K562 (cell line): Measurements from ENCODE around the gene NRM. TPM values are rescaled to one million over a fixed set of nuclear protein-coding genes. Genes with fewer than 3 reads are reported as not detected.
A peak's percentile ranks its signal among the peaks of the same experiment; 100 is the strongest.

Experiments used
- CBX8 ChIP-seq: fragments of 200-600 bp; sonication (generic); IDR thresholded peaks from 2 replicates; pipeline ENCODE4 v1.6.1; 2012; ENCODE audit warnings: borderline replicate concordance, mixed run types, low read depth, mild to moderate bottlenecking, moderate library complexity, mixed read lengths, low read length, control low read depth, inconsistent platforms; ENCODE audit not compliant: poor library complexity, severe bottlenecking; ENCODE audit errors: extremely low read depth
- CEBPB ChIP-seq: fragments of 450-650 bp; IDR thresholded peaks from 2 replicates; pipeline ENCODE4 v1.6.1; 2016; ENCODE audit warnings: missing genetic modification characterization, missing compliant biosample characterization
- CREB1 ChIP-seq, 2 experiments: sonication (generic) in 1 of 2; formaldehyde crosslinking in 1 of 2; IDR thresholded peaks; 2 replicates each; pipeline versions ENCODE4 v1.6.1 to v1.8.0; 2012 to 2022; ENCODE audit warnings: inconsistent platforms in 1 of 2, mild to moderate bottlenecking in 1 of 2, missing genetic modification reagents in 1 of 2, moderate library complexity in 1 of 2
- DMBX1 ChIP-seq: fragments of 250-450 bp; sonication (Bioruptor Pico); IDR thresholded peaks from 2 replicates; pipeline ENCODE4 v1.8.0; 2022; ENCODE audit warnings: inconsistent platforms, mild to moderate bottlenecking, moderate library complexity, borderline replicate concordance
- ETV5 ChIP-seq: sonication (generic); formaldehyde crosslinking; IDR thresholded peaks from 2 replicates; pipeline ENCODE4 v1.4.0; 2020; ENCODE audit warnings: low read depth, mild to moderate bottlenecking, missing genetic modification reagents
- HEY1 ChIP-seq: fragments of 250-450 bp; sonication (Bioruptor Pico); IDR thresholded peaks from 2 replicates; pipeline ENCODE4 v1.5.0; 2020; ENCODE audit warnings: mild to moderate bottlenecking, moderate library complexity, borderline replicate concordance
- NBN ChIP-seq: fragments of 450-650 bp; IDR thresholded peaks from 2 replicates; pipeline ENCODE4 v1.6.1; 2016; ENCODE audit warnings: low read depth, mild to moderate bottlenecking
- NEUROD1 ChIP-seq: fragments of 150-350 bp; IDR thresholded peaks from 2 replicates; pipeline ENCODE4 v1.6.1; 2014; ENCODE audit warnings: borderline replicate concordance, low read length, low read depth; ENCODE audit not compliant: partially characterized antibody
- NFE2 ChIP-seq: IDR thresholded peaks from 2 replicates; pipeline ENCODE4 v1.6.1; 2014; ENCODE audit warnings: antibody characterized with exemption, low read depth
- SIRT6 ChIP-seq: IDR thresholded peaks from one replicate; pipeline ENCODE4 v1.6.1; 2012; ENCODE audit warnings: low read depth, mild to moderate bottlenecking, control low read depth, inconsistent platforms, low read length, moderate library complexity
- THAP7 ChIP-seq: fragments of 250-450 bp; sonication (Bioruptor Pico); IDR thresholded peaks from 2 replicates; pipeline ENCODE4 v1.5.0; 2021
- TSHZ1 ChIP-seq: fragments of 250-450 bp; sonication (Bioruptor Pico); IDR thresholded peaks from 2 replicates; pipeline ENCODE4 v1.4.0; 2020; ENCODE audit warnings: mild to moderate bottlenecking, moderate library complexity
- ZC3H8 ChIP-seq: fragments of 450-650 bp; IDR thresholded peaks from 2 replicates; pipeline ENCODE4 v1.6.1; 2017
- ZNF239 ChIP-seq: fragments of 250-450 bp; sonication (Bioruptor Pico); IDR thresholded peaks from 2 replicates; pipeline ENCODE4 v1.4.0; 2020; ENCODE audit warnings: mild to moderate bottlenecking
- ZNF277 ChIP-seq: fragments of 250-450 bp; sonication (Bioruptor Pico); IDR thresholded peaks from 2 replicates; pipeline ENCODE4 v1.8.0; 2022; ENCODE audit warnings: inconsistent platforms, mild to moderate bottlenecking, moderate library complexity, borderline replicate concordance
- ZNF324 ChIP-seq: fragments of 250-450 bp; sonication (Bioruptor Pico); IDR thresholded peaks from 2 replicates; pipeline ENCODE4 v1.4.0; 2020; ENCODE audit warnings: mild to moderate bottlenecking
- ZSCAN32 ChIP-seq: fragments of 450-650 bp; formaldehyde crosslinking; IDR thresholded peaks from 2 replicates; pipeline ENCODE4 v1.4.0; 2020; ENCODE audit warnings: mild to moderate bottlenecking, moderate library complexity
- polyA plus RNA-seq, 8 experiments: library from polyadenylated mRNA; depleted of rRNA in 4 of 8; stranded (reverse) in 5 of 8; unstranded in 3 of 8; fragments of >200 nt; fragmentation: Nextera tagmentation in 2 of 8; fragmentation: Illumina TruSeq in 1 of 8; extraction: Ambion mirVana in 2 of 8; extraction: Trizol in 1 of 8; gene quantifications; 2 replicates each; pipeline versions ENCODE4 v1.2.1 to v1.2.3, GENCODE V29; 2011 to 2014; ENCODE audit warnings: inconsistent platforms in 1 of 8, missing spikeins in 1 of 8
- total RNA-seq, 7 experiments: library from RNA; depleted of rRNA in 6 of 7; stranded (reverse); fragments of >200 nt in 6 of 7; fragmentation: Illumina TruSeq in 2 of 7; extraction: Trizol in 2 of 7; gene quantifications; 2 replicates each; pipeline versions ENCODE4 v1.2.1 to v1.2.3, GENCODE V29; 2011 to 2021; ENCODE audit warnings: low replicate concordance in 1 of 7
- TF ChIP-seq, protein P1 (sequence below), 2 experiments: fragments of 150-350 bp in 1 of 2; IDR thresholded peaks; 2 replicates each; pipeline ENCODE4 v1.6.1; 2012 to 2016; ENCODE audit warnings: low read depth in 2 of 2, low read length in 2 of 2, mild to moderate bottlenecking in 1 of 2, moderate library complexity in 1 of 2

NRM gene
- total and polyA plus RNA-seq, 9 of the 15 experiments (the other 6 are each of a cell fraction or from before 2014, with no cell fraction given): 9.7 to 58.2 (median 18.1) TPM

DNA sequence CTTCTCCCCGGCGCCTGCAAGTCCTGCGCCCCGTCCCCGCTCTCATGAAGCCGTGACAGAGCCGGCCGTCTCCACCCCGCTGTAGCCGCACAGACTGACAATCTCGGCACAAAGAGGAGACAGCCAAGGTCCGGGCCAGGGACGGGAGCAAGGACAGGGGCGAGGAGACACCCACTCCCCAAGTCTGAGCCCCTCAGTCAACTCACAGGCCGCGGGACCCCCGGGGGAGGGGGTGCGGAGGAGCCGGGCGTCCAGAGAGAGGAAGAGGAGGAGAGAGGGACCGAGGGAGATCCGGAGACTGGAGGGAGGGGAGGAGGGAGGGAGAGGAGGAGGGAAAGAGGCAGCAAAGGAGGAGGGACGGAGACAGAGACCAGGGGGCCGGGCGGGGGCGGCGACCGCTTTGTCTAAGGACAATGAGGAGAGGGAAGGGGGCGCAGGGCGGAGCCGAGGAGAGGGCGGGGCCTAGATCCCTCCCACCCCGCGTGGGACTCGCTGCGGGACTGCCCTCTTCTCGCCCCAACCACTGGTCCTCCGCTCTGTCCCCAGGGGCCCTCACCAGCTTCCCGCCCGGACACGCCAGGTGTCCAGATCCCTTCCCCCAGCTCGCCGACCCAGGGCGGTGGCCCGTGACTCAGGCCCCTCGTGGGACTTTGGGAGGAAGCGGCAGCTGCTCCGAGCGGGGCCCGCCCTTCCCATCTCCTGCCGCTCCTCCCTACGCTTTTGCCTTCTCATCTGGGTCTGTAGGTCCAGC is 3.7 kb downstream of the NRM start (continued):
- TF ChIP-seq NBN (0 out of 2 replicates have a peak, but pooled peaks have one; percentile 84), DMBX1 (no peak), ZNF239 (CRISPR knock-in tag) (no peak), CREB1 (IDR thresholded peaks at IDR 0.05) (peak; percentile 56), CREB1 (CRISPR knock-in tag; IDR thresholded peaks at IDR 0.05) (no peak; the same call in none of the 2 replicates), ZNF277 (no peak), ZSCAN32 (CRISPR knock-in tag) (no peak), SIRT6 (no peak), CBX8 (no peak), ZC3H8 (0 out of 2 replicates have a peak, but pooled peaks have one; percentile 6), NFE2 (peak; percentile 79), ETV5 (0 out of 2 replicates have a peak, but pooled peaks have one; percentile 64), CEBPB (tag) (no peak), THAP7 (CRISPR knock-in tag) (no peak), ZNF324 (CRISPR knock-in tag) (no peak), TSHZ1 (CRISPR knock-in tag) (no peak), HEY1 (CRISPR knock-in tag) (no peak), NEUROD1 (peak; percentile 69)
- TF ChIP-seq, protein P1, sequence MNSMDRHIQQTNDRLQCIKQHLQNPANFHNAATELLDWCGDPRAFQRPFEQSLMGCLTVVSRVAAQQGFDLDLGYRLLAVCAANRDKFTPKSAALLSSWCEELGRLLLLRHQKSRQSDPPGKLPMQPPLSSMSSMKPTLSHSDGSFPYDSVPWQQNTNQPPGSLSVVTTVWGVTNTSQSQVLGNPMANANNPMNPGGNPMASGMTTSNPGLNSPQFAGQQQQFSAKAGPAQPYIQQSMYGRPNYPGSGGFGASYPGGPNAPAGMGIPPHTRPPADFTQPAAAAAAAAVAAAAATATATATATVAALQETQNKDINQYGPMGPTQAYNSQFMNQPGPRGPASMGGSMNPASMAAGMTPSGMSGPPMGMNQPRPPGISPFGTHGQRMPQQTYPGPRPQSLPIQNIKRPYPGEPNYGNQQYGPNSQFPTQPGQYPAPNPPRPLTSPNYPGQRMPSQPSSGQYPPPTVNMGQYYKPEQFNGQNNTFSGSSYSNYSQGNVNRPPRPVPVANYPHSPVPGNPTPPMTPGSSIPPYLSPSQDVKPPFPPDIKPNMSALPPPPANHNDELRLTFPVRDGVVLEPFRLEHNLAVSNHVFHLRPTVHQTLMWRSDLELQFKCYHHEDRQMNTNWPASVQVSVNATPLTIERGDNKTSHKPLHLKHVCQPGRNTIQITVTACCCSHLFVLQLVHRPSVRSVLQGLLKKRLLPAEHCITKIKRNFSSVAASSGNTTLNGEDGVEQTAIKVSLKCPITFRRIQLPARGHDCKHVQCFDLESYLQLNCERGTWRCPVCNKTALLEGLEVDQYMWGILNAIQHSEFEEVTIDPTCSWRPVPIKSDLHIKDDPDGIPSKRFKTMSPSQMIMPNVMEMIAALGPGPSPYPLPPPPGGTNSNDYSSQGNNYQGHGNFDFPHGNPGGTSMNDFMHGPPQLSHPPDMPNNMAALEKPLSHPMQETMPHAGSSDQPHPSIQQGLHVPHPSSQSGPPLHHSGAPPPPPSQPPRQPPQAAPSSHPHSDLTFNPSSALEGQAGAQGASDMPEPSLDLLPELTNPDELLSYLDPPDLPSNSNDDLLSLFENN (IDR thresholded peaks at IDR 0.05; ENCODE audit: low read depth in 2 of 2, low read length in 2 of 2): no peak
